SW480 (cell line): Measurements from ENCODE around the gene ASTN1.

Experiments
- DNase-seq: peaks from one replicate; pipeline ENCODE4 v3.0.0-alpha.2; 2016; ENCODE audit warnings: low spot score

The ASTN1 gene

GRCh38 chr1:177163844-177164379 is 600 bp downstream of the ASTN1 start:
- DNase-seq = no peak

GRCh38 chr1:177162243-177162642 is 2.3 kb downstream of the ASTN1 start:
- DNase-seq = no peak

GRCh38 chr1:177146499-177146898 is 18.0 kb downstream of the ASTN1 start:
- no peak for DNase-seq

GRCh38 chr1:177145106-177146070 is 19.1 kb downstream of the ASTN1 start:
- no peak for DNase-seq

- no peak for DNase-seq
Observed at GRCh38 chr1:177142791-177143271, 21.7 kb downstream of the ASTN1 start.

- no peak for DNase-seq
Observed at GRCh38 chr1:177142010-177142409, 22.5 kb downstream of the ASTN1 start.

GRCh38 chr1:177138347-177138746 is 26.2 kb downstream of the ASTN1 start:
- DNase-seq = no peak

- DNase-seq = no peak
Observed at GRCh38 chr1:177137814-177138213, 26.7 kb downstream of the ASTN1 start.

- DNase-seq = no peak
Observed at GRCh38 chr1:177135250-177135649, 29.3 kb downstream of the ASTN1 start.

- DNase-seq = no peak
Observed at GRCh38 chr1:177133977-177134538, 30.5 kb downstream of the ASTN1 start.

- DNase-seq = no peak
Observed at GRCh38 chr1:177132141-177132540, 32.4 kb downstream of the ASTN1 start.

- no peak for DNase-seq
Observed at GRCh38 chr1:177131723-177132122, 32.8 kb downstream of the ASTN1 start.

- no peak for DNase-seq
Observed at GRCh38 chr1:177130451-177130945, 34.0 kb downstream of the ASTN1 start.

- no peak for DNase-seq
Observed at GRCh38 chr1:177128665-177129281, 35.7 kb downstream of the ASTN1 start.

GRCh38 chr1:177126267-177126666 is 38.2 kb downstream of the ASTN1 start:
- DNase-seq = no peak

GRCh38 chr1:177124577-177125278 is 39.8 kb downstream of the ASTN1 start:
- no peak for DNase-seq

- DNase-seq = no peak
Observed at GRCh38 chr1:177122461-177123251, 41.9 kb downstream of the ASTN1 start.

GRCh38 chr1:177119311-177119710 is 45.2 kb downstream of the ASTN1 start:
- no peak for DNase-seq

- no peak for DNase-seq
Observed at GRCh38 chr1:177118901-177119300, 45.6 kb downstream of the ASTN1 start.

- no peak for DNase-seq
Observed at GRCh38 chr1:177116941-177117340, 47.6 kb downstream of the ASTN1 start.
